Colonic mucosa (tissue), 4 donors: ENCODE data around the gene SKOR2. TPM values are rescaled to one million over a fixed set of nuclear protein-coding genes. Genes with fewer than 3 reads are reported as not detected.
A peak's percentile ranks its signal among the peaks of the same experiment; 100 is the strongest.

Source experiments
- DNase-seq: peaks from one replicate; pipeline ENCODE4 v3.0.0-alpha.2; 2020
- H3K27ac ChIP-seq: fragments of 200-600 bp; one replicate; pipeline ENCODE4 v1.8.0; 2021
- H3K27me3 ChIP-seq: fragments of 200-600 bp; one replicate; pipeline ENCODE4 v1.8.0; 2021
- H3K36me3 ChIP-seq: fragments of 200-600 bp; one replicate; pipeline ENCODE4 v1.8.0; 2021
- H3K4me1 ChIP-seq: fragments of 200-600 bp; one replicate; pipeline ENCODE4 v1.8.0; 2021; ENCODE audit warnings: mild to moderate bottlenecking
- H3K4me3 ChIP-seq: fragments of 200-600 bp; one replicate; pipeline ENCODE4 v1.8.0; 2021
- H3K9ac ChIP-seq, 2 donors: one replicate each; pipeline ENCODE4 v1.7.0; 2013; ENCODE audit warnings: control low read depth in 2 of 2, low read depth in 2 of 2, low read length in 2 of 2
- H3K9me3 ChIP-seq: fragments of 200-600 bp; one replicate; pipeline ENCODE4 v1.8.0; 2021
- CTCF ChIP-seq: fragments of 200-600 bp; IDR thresholded peaks from one replicate; pipeline ENCODE4 v1.8.0; 2022; ENCODE audit warnings: antibody characterized with exemption, mild to moderate bottlenecking
- intact Hi-C: fragments of 100-400 bp; cut with DNase I; formaldehyde crosslinking; loops from one replicate; pipeline ENCODE4 v1.14.1; 2022
- total RNA-seq, 2 donors: library from RNA; stranded (reverse); fragmentation: NEBNext Ultra II Directional in 1 of 2; extraction: Animal tissue kit (Norgen Biotek cat#: 25700) in 1 of 2; gene quantifications; one replicate each; pipeline ENCODE4 v1.2.1, GENCODE V29; 2021
- donor health status: healthy.
- donor health status: DM: no; HTN: no; CAD: no.
- donor health status: DM: no; HTN: no; CAD: no.

Gene SKOR2
- total RNA-seq, 2 donors from 2014 or later: not detected

DNA sequence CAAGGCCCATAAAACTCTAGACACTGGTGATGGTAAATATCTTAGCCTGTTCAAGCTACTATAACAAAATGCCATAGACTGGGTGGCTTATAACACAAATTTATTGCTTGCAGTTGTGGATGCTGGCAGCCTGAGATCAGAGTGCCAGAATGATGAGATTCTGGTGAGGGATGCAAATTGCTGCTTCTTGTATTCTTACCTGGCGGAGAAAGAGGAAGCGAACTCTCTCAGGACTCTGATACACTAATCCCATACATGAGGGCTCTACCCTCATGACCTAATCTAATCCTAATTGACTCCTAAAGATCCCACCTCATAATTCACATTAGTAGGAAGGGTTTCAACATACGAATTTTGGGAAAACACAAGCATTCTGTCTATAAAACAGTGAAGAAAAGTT lies 70.7 kb downstream of the SKOR2 start:
- Histone ChIP-seq H3K36me3 (no peaks in the 10 kb centered on the region), H3K27ac (no peak overlapping the region), H3K27me3 (no peaks in the 10 kb centered on the region), H3K9ac (no peak overlapping the region), H3K9me3 (no peaks in the 10 kb centered on the region), H3K4me3 (no peak overlapping the region), H3K4me1 (no peaks in the 10 kb centered on the region)
- DNase-seq: no peak
- intact Hi-C loops: no loop called here
- TF ChIP-seq CTCF: no peak

- no peak for TF ChIP-seq CTCF
- no peak overlapping the region for H3K27ac ChIP-seq
- H3K36me3 ChIP-seq: no peaks in the 10 kb centered on the region
- intact Hi-C loops: loop anchor here (2.0 kb wide), 1 partner anchor 27 kb away; no protein-coding TSS in a partner anchor
- no peaks in the 10 kb centered on the region for H3K9me3 ChIP-seq
- no peak overlapping the region for H3K9ac ChIP-seq
- DNase-seq: no peak
- H3K4me1 ChIP-seq: peaks cover 3% of the 10 kb centered on the region
- no peaks in the 10 kb centered on the region for H3K27me3 ChIP-seq
- H3K4me3 ChIP-seq: no peak overlapping the region
These were observed 71.9 kb downstream of the SKOR2 start for GRCh38 chr18:47179520-47179919.

DNA sequence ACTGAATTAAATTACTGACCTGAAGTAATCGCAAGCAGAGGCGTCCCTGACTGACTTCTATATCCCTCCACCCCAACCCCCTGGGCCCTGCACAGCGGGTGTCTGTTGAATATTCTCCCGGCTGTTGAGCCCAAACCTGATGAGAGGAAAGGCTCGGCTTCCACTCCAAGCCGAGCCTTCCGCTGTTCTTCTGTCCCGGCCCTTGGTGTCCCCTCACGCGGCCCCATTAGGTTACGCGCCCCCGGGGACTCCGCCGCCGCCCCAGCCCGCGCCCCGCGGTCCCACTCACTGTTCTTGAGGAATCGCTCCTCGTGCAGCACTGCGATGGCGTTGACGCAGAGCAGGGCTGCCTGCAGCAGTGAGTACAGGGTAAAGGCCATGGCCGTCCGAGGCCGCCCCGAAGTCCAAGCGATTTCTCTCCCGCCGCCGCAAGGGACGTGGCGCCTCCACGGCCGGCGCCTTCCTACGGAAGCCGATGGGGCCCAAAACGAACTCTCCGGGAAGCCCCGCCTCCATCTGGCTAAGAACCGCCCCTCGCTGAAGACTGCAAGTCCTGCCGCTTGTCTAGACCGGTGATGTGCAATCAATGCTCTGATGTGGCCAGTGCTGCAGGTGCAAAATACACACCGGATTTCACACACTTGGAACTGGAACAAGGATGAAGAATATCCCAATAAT lies 75.4 kb downstream of the SKOR2 start, which contains the start of gene IER3IP1:
TSS of gene IER3IP1 (minus strand) at position 467 of the 678 bp plus-strand sequence. CDS start at position 380, 87 bp downstream.
- Histone ChIP-seq H3K36me3 (no peaks in the 10 kb centered on the region), H3K27ac (peak within 1 kb of the TSS; percentile 70), H3K9me3 (no peaks in the 10 kb centered on the region), H3K27me3 (no peaks in the 10 kb centered on the region), H3K4me3 (peak within 1 kb of the TSS; percentile 91), H3K9ac (peak within 1 kb of the TSS; percentile 86 to 89), H3K4me1 (peaks cover 4% of the 10 kb centered on the region)
- no peak for TF ChIP-seq CTCF
- intact Hi-C loops: no loop called here
- peak; percentile 95 for DNase-seq

- intact Hi-C loops: no loop called here
- no peaks in the 10 kb centered on the region for H3K27me3 ChIP-seq
- no peaks in the 10 kb centered on the region for H3K9me3 ChIP-seq
- no peak for TF ChIP-seq CTCF
- peak overlapping the region; percentile 70 for H3K27ac ChIP-seq
- no peaks in the 10 kb centered on the region for H3K36me3 ChIP-seq
- peak; percentile 23 for DNase-seq
- H3K9ac ChIP-seq: peak overlapping the region; percentile 86 to 89
- peaks cover 4% of the 10 kb centered on the region for H3K4me1 ChIP-seq
- peak overlapping the region; percentile 91 for H3K4me3 ChIP-seq
These were observed 76.1 kb downstream of the SKOR2 start for GRCh38 chr18:47175283-47175897.

DNA sequence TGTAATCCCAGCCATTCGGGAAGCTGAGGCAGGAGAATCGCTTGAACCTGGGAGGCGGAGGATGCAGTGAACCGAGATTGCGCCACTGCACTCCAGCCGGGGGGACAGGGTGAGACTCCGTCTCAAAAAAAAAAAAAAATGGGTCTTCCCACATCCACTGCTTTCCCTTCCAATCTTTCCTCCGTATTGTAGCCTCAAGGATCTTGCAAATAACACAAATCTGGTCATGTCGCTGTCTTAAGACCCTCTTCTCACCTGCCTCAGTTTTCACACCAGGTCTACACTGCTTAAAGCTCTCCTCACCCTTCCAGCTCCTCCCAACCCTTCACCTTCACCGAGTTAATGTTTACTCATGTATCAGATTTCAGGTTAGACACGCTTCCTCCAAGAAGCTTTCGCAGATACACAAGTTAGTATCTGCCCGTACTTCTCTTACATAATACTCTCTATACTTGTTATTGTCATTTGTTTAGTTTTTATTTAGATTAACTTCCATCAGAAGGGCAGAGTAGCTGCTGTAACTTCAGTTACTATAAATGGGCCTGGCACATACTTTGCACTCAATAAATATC lies 76.8 kb downstream of the SKOR2 start:
- no peak for TF ChIP-seq CTCF
- no peaks in the 10 kb centered on the region for H3K36me3 ChIP-seq
- no peaks in the 10 kb centered on the region for H3K9me3 ChIP-seq
- intact Hi-C loops: no loop called here
- no peaks in the 10 kb centered on the region for H3K27me3 ChIP-seq
- H3K4me3 ChIP-seq: peak overlapping the region; percentile 91
- peaks cover 4% of the 10 kb centered on the region for H3K4me1 ChIP-seq
- peak; percentile 25 for DNase-seq
- H3K27ac ChIP-seq: no peak overlapping the region
- peak overlapping the region; percentile 86 to 89 for H3K9ac ChIP-seq
